ENCODE measurements around the gene CCDC43. TPM values are rescaled to one million over a fixed set of nuclear protein-coding genes. Genes with fewer than 3 reads are reported as not detected.
A peak's percentile ranks its signal among the peaks of the same experiment; 100 is the strongest.
"Not testable (repeated sequence)": the region's sequence is repeated elsewhere in the genome, so short reads cannot be mapped to it uniquely, and the experiment has no call there.

Gene CCDC43
- polyA plus RNA-seq (2013, experiment 1 of 2; ENCODE audit: insufficient read length) = 21.7 TPM
- polyA plus RNA-seq (2013, experiment 2 of 2; ENCODE audit: insufficient read length) = 23.3 TPM

DNA sequence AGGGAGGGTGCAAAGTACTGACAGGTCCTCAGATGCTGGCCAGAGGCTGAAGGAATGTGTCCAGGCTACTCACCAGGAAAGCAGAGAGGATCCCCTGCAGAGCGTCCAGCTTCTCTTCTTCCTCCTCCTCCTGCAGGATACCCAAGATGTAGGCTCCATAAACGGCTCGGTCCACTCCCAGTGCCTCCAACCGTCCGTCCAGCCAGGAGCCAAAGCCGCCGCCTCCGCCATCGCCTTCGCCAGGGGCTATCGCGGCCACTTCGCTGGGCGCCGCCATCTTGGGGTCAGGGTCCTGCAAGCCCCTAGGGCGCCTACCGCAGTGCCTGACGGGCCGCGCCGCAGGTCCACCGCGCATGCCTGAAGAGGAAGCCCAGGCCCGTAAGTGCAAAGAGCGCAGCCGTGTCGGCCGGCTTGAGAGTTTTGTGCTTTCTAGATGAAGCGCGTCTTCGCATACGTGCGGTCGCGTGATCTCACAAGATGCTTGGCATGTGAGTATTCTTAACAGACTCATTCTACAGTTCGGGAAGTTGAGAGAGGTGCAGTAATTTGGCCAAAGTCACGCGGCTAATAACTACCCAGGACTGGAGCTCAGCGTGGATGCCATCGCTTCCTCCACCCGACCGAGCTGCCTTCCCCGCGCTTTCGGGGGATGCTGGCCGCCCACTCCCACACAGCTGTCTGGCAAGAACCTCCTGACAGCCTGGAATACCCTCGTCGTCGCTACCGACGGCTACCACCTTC lies at the start of gene CCDC43:
TSS of gene CCDC43 (minus strand) at position 300 of the 741 bp plus-strand sequence. CDS start at position 277, 23 bp downstream.
- peak; percentile 92 for DNase-seq

DNA sequence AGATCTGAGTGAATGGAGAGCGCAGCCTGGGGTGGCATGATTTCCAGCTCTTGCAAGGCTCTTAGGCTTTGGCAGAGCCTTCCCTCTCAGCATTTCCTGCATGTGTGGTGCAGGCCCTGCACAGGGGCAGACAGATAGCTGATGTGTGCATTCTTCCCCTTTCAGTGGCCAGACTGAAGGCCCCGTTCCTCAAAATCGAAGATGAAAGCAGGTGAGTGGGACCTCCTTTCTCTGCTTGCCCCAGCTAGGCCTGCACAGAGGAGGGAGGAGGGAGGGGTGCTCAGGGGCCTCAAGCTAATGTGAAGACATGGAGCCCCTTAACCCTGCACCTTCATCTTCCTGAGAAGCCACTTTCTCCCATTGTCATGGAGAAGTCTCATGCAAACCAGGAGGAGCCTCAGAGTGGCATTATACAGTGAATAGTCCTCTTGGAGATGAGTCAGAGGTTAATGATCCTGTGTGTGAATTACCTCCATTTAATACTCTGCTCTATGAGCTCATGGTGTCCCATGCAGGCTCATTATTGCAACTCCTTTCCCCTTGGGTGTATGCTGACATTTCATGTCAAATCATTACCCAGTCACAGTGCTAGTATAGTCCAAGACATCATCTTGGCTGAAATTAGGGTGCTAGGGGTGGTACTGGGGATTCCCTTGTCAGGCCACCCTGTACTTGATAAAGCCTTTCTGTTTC lies 48.8 kb upstream of the CCDC43 start:
- DNase-seq = no peak

- no peak for DNase-seq
Measured at GRCh38 chr17:44736551-44737240, 47.1 kb upstream of the CCDC43 start.

DNA sequence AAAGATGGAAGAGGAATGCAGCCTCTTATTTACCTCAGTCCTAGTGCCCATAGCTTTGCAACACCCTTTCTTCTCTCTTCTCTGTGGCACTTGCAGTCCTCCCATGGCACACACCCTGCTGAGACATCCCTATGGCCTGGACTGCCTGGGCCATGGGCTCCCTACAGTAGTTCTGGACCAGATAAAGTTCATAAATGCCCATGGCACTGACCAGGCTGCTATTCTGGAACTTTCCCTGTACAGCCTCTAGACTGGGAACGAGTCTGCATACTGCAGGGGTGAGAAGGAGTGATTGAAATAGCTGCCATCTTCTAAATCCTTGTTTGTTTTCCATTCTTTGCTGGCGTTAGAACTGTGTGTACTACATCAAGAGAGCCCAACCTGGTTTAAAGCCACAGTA lies 44.7 kb upstream of the CCDC43 start:
- DNase-seq = no peak

GRCh38 chr17:44733753-44734152 lies 44.2 kb upstream of the CCDC43 start:
- no peak for DNase-seq

DNA sequence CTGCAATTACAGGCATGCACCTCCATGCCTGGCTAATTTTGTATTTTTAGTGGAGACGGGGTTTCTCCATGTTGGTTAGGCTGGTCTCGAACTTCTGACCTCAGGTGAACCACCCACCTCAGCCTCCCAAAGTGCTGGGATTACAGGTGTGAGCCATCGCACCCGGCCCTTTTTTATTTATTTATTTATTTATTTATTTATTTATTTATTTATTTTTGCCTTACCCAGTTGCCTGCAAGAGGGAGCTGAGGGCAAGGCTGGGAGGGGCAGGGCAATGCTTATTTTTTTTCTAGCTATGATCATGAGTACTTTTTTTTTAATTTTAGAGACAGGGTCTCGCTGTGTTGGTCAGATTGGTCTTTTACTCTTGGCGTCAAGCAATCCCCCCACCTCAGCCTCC lies 36.5 kb upstream of the CCDC43 start:
- DNase-seq = not testable (repeated sequence)

DNA sequence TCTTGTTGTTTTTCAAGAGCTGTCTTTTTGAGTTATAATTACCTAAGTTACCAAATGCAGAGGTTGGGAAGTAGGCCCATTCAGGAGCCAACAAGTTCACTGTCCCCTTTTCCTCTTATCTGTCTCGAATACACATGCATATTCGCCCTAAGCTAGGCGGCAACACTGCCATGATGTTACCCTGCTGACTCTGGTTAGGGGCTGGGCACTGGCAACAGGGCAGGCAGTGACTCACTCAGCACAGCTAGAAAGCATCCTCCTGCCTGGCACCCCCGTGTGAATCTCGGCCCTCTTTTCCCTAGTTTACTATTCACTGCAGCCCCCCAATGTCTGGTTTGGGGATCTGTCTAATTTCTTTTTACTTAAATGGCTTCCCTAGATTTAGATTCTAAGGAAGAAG lies 32.7 kb upstream of the CCDC43 start:
- no peak for DNase-seq

- no peak for DNase-seq
Measured at GRCh38 chr17:44719444-44719843, 29.9 kb upstream of the CCDC43 start.

DNA sequence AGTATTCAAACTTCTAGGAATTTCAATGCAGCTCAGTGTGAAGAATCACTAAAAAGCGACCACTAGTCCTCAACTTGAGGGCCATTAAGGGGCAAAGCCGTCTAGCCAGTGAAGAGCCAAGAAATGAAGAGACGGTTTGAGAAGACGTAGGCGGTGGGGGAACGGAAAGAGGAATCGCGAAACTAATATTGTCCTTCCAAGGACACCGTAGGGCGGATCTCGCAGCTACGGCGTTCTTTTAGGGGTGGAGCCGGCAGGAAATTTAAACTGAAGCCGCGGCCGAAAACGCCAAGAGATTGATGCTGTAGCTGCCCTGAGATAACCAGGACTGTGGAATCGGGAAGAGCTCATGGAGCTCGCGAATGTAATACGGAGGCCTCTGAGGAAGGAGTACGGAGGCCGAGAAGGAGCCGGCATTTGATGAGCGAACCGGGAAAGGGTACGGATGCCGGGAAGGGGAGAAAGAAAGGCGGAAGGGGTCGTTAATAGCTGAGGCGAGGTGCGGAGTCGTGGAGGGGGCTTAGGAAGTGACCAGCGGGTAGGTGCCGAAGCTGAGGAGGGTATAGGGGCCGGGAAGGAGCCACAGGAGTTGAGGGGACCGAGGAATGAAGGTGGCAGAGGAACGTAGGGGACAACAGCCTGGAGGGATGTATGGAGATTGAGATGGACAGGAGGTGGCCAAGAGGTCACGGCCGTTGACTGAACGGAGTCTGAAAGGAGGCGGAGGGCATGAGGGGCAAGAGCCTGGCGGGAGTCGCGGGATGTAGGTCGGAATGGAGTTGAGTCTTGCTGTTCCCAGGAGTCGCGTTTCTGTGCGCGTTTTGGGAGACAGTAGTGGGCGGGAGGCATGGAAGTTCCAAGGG lies 19.1 kb upstream of the CCDC43 start, which contains the start of gene DBF4B:
TSS of gene DBF4B (plus strand) at position 265 of the 863 bp plus-strand sequence. CDS start at position 421, 156 bp downstream.
- DNase-seq = peak; percentile 94

DNA sequence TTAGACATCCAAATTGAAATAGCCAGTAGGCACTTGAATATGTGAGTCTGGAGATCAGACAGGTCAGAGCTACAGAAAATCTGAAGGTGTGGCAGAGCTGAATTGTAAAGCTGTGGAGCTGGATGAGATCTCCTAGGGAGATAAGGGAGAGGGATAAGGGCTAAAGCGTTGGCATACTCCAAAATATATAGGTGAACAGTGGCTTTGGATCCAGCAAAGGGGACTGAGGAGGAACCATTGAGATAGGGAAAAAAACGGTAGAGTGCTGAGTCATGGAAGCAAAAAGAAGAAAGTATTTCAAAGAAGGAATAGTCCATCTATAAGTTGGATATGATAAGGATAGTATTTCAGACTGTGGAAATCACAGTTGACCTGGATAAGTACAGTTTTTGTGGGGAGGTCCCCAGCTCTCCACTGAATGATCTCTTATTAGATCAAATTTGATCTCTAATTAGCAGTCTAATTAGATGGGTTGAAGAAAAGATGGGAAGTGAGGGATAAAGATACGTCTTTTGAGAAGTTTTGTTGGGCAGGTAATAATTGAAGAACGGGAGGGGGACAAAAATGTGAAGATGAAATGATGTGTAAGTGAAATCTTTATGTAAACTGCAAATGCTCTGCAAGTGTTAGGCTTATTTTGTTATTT lies 18.3 kb upstream of the CCDC43 start:
- no peak for DNase-seq

- not testable (repeated sequence) for DNase-seq
Measured at GRCh38 chr17:44700288-44700687, 10.7 kb upstream of the CCDC43 start.

- DNase-seq = no peak
Measured at GRCh38 chr17:44693609-44694008, 4.0 kb upstream of the CCDC43 start.

DNA sequence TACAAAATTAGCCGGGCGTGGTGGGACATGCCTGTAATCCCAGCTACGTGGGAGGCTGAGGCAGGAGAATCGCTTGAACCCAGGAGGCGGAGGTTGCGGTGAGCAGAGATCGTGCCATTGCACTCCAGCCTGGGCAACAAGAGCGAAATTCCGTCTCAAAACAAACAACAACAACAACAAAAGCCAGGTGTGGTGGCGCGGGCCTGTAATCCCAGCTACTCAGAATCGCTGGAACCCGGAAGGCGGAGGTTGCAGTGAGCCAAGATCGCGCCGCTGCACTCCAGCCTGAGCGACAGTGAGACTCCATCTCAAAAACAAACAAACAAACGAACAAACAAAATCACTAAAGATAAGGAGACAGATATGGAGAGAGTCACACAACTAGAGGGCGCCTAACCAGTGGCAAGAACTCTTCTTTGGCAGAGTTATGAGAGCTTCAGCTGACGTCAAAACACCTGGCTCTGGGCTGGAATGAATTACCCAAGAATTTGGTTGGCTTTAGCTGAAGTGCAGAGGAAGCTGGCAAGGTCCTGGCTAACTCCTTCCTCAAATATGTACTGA lies 1.2 kb upstream of the CCDC43 start:
- not testable (repeated sequence) for DNase-seq

- no peak for DNase-seq
Measured at GRCh38 chr17:44688675-44689476, 700 bp downstream of the CCDC43 start.

DNA sequence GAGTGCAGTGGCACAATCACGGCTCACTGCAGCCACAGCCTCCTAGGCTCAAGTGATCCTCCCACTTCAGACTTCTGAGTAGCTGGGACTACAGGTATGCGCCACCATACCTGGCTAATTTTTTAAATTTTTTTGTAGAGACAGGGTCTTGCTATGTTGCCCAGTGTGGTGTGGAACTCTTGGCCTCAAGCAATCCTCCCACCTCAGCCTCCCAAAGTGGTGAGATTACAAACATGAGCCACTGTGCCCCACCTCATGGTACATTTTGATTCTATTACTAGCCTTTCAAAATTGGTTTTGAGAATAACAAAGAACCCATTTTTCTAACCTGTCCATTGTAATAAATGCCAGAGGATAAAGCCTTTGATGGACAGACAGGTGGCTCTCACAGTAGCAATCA lies 1.4 kb downstream of the CCDC43 start:
- no peak for DNase-seq

- no peak for DNase-seq
Measured at GRCh38 chr17:44687756-44688155, 1.8 kb downstream of the CCDC43 start.

- not testable (repeated sequence) for DNase-seq
Measured at GRCh38 chr17:44683303-44683702, 6.3 kb downstream of the CCDC43 start.

DNA sequence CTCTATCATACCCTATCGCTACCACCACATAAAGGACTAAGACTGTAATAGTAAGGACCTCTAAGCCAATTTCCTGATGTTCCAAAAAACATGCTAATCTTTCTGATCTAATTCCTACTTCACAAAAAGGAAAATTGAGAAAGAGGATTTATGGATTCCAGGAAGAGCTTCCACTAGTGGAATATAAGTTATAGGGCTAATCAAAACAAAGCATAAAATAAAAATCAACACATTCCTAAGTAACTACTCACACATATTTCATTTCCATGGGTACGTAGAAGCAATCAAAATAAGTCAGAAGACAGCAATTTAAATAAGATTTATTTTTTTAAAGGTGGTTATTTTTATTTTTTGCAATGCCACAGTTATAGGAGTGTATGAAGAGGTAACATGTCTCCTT lies 12.4 kb downstream of the CCDC43 start:
- peak; percentile 54 for DNase-seq

DNA sequence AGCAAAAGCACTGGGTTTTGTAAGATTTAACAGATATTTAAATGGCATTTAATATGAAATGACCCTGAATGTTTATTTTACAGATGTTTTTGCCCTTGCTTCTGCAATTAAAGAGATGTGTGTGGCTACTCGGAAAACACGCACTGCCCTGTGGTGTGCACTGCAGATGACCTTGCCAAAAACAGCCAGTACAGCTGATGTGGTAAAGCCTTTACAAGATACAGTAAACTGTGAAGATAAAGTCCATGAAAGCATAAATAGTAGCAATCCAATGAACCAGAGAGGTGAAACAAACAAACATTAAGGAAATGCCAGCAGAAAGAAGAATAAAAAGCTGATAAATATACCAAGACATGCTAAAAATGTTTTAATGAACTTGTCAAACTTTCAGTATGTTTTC lies 15.7 kb downstream of the CCDC43 start:
- DNase-seq = no peak

DNA sequence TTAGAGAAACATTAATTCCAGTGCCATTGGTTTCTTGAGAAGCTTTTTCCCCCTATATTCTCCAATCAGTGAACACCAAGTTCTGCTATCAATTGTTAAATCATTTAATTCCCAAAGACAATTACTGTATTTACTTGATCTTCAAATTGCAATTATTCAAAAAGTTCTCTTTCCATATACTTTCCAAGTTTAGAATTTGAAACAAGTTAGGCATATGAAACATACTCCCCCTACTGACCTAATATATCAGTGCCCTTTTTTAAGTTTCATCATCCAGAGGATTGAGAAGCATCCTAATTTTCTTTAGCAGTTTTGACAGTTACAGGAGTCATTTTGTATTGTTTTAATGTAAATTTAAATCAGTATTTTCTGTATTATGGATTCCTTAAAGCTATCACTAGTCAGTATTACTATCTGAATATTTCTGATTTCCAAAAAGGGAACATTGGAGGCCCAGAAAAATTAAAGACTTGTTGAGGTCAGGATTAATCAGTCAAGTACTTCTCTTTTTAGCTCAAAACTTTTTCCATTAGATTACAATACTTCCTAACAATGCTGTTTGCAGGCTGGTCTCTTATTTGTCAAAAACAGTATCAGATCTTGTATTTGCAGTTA lies 17.0 kb downstream of the CCDC43 start:
- peak; percentile 57 for DNase-seq
